Stimulated activated CD8-positive, alpha-beta memory T cell treated with anti-CD3 and anti-CD28 coated beads, Interleukin-12 subunit alpha, Interleukin-12 subunit beta, amount 100 ng/mL, for 24 hours (primary cell): Measurements from ENCODE around the gene R3HDM2.
A peak's percentile ranks its signal among the peaks of the same experiment; 100 is the strongest.

Source experiments
- DNase-seq: peaks from one replicate; pipeline ENCODE4 v3.0.0-alpha.2; 2020; ENCODE audit errors: extremely low read depth

R3HDM2 gene

DNA sequence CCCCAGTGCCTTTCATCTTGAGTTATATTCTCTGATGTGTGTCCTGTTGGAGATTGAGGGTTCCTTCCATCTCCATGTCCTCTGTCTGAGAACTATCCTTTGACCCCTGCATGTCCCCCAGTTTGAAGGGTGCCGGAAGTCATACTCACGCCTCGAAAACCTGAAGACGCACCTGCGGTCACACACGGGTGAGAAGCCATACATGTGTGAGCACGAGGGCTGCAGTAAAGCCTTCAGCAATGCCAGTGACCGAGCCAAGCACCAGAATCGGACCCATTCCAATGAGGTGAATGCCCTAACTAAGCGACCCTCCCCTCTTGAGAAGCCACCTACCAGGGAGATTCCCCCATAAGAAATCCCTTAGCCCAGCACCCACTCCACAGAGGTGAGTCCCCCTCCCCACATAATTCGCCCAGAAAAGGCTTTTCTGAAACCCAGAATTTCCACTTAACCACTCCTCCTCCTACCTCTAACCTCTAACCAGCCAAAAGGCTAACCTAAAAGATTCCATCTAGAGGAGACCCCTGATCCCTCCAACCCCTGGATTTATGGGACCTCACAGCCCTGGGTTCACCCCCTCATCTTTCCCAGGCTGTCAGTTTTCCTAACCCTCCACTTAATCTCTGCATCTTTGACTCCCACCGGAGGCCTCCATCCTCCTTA lies 36.5 kb upstream of the R3HDM2 start:
- no peak for DNase-seq

DNA sequence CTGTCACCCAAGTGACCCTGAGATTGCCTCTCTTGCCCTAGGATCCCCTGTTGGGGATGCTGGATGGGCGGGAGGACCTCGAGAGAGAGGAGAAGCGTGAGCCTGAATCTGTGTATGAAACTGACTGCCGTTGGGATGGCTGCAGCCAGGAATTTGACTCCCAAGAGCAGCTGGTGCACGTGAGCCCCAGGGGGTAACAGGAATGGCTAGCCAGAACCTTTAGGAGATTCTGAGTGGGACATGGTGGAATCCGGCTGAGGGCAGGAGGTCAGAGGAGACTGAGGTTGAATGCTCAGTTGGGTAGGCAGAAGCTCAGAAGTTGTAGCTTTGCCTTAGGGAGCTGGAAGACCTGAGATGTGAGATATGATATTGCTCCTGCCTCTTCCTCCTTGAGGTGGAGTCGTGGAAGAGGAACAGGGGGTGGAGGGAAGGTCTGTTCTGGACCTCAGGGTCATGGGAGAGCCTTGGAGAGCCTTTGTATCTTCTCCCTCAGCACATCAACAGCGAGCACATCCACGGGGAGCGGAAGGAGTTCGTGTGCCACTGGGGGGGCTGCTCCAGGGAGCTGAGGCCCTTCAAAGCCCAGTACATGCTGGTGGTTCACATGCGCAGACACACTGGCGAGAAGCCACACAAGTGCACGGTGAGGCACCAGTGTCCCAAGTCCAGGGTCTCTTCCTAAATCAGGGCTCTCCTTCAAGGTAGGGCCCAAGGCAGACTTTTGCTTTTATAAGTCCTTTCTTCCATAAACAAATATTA lies 35.1 kb upstream of the R3HDM2 start:
- DNase-seq = no peak

- no peak for DNase-seq
Measured at GRCh38 chr12:57465030-57465746, 34.3 kb upstream of the R3HDM2 start.

- no peak for DNase-seq
Measured at GRCh38 chr12:57464569-57464968, 33.7 kb upstream of the R3HDM2 start.

DNA sequence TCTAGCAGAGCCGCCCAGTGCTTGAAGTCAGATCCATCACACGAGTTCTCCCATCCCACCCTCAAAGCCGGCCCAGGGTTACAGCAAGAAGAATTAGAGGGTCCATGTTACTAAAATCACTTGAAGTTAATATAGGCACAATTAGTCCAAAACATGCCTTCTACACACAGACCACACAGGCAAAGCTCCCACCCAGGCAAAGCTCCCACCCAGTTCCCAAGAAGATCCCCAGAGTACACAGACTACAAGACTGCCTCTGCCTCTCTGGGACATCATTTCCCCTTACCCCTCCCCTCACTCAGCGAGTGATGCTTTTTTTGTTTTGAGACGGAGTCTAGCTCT lies 32.0 kb upstream of the R3HDM2 start:
- DNase-seq = no peak

GRCh38 chr12:57462251-57462911 lies 31.5 kb upstream of the R3HDM2 start:
- DNase-seq = peak; percentile 66

- DNase-seq = no peak
Measured at GRCh38 chr12:57461917-57462250, 31.0 kb upstream of the R3HDM2 start.

GRCh38 chr12:57461276-57461916 lies 30.6 kb upstream of the R3HDM2 start:
- DNase-seq = no peak

DNA sequence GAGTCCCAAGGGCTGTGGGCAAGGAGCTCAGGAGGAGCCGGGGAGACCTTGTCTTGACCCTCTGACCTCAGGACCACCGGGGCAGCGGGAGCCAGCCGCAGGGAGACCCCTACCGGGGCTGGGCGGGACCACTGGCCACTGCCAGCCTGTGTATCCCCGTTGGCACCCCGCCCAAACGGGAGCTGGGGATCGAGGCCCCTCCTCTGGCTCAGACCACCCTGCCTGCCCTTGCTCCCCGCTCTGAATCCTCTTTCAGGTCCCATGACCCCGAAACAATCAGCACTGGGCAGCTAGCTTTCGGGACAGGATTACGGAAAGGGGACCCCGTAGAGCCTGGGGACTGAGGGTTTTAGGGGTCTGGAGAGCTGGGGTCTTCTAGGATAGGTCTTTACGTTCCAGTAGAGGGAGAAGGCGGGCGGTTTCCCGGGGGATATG lies 30.0 kb upstream of the R3HDM2 start:
- DNase-seq = no peak

DNA sequence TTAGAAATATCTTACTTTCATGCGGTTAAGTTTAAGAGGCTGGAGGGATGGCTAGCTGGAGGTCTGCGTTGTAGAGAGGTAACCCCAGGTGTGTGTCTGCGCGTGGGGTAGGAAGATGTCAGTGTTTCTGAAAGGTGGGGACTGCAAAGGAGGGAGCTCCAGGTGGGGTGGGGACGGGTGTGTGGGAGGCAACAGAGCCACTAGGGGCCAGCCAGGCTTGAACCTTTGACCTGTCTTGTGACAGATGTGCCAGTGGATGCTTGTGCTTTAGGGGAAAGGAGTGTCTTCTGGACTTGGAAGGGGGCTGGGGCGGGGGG lies 29.6 kb upstream of the R3HDM2 start:
- DNase-seq = no peak

- DNase-seq = no peak
Measured at GRCh38 chr12:57459750-57460467, 29.1 kb upstream of the R3HDM2 start, which contains the start of gene GLI1. Gene GLI1 (plus strand): TSS chr12:57459785. CDS start chr12:57463692, 3,907 bp downstream.

- DNase-seq = peak; percentile 87
Measured at GRCh38 chr12:57459055-57459749, 28.4 kb upstream of the R3HDM2 start.

GRCh38 chr12:57458665-57459054 lies 27.8 kb upstream of the R3HDM2 start:
- DNase-seq = no peak

DNA sequence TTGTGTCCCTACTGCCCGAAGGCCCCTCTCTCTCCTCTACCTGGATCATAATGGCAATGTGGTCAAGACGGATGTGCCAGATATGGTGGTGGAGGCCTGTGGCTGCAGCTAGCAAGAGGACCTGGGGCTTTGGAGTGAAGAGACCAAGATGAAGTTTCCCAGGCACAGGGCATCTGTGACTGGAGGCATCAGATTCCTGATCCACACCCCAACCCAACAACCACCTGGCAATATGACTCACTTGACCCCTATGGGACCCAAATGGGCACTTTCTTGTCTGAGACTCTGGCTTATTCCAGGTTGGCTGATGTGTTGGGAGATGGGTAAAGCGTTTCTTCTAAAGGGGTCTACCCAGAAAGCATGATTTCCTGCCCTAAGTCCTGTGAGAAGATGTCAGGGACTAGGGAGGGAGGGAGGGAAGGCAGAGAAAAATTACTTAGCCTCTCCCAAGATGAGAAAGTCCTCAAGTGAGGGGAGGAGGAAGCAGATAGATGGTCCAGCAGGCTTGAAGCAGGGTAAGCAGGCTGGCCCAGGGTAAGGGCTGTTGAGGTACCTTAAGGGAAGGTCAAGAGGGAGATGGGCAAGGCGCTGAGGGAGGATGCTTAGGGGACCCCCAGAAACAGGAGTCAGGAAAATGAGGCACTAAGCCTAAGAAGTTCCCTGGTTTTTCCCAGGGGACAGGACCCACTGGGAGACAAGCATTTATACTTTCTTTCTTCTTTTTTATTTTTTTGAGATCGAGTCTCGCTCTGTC lies 26.1 kb upstream of the R3HDM2 start:
- no peak for DNase-seq

GRCh38 chr12:57456145-57456700 lies 25.4 kb upstream of the R3HDM2 start:
- no peak for DNase-seq

DNA sequence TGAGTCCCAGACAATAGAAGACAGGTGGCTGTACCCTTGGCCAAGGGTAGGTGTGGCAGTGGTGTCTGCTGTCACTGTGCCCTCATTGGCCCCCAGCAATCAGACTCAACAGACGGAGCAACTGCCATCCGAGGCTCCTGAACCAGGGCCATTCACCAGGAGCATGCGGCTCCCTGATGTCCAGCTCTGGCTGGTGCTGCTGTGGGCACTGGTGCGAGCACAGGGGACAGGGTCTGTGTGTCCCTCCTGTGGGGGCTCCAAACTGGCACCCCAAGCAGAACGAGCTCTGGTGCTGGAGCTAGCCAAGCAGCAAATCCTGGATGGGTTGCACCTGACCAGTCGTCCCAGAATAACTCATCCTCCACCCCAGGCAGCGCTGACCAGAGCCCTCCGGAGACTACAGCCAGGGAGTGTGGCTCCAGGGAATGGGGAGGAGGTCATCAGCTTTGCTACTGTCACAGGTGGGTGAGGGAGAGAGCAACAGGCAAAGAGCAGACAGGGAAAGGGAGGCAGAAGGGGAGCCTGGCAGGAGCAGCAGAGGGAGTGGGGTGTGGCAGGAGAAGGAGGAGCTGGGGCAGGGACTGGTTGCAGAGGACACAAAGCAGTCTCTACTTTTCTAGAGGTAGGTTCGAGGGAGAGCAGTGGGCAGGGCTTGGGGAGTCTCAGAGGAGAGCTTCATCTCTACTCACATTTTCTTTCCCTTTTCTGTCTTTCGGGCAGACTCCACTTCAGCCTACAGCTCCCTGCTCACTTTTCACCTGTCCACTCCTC lies 24.7 kb upstream of the R3HDM2 start:
- no peak for DNase-seq

GRCh38 chr12:57454566-57455373 lies 23.9 kb upstream of the R3HDM2 start, which contains the start of gene INHBE:
Gene INHBE (plus strand): TSS chr12:57455307. CDS start chr12:57455537, 230 bp downstream.
- no peak for DNase-seq

GRCh38 chr12:57454213-57454565 lies 23.3 kb upstream of the R3HDM2 start:
- DNase-seq = no peak
